Mucosa of rectum (tissue), 2 donors: Measurements from ENCODE around the gene GTF3C6.
A peak's percentile ranks its signal among the peaks of the same experiment; 100 is the strongest.

Experiments used
- H3K27ac ChIP-seq, 2 donors: one replicate each; pipeline ENCODE4 v1.7.0; 2013; ENCODE audit warnings: inconsistent platforms in 2 of 2, low read depth in 2 of 2, low read length in 2 of 2
- H3K27me3 ChIP-seq, 2 donors: one replicate each; pipeline ENCODE4 v1.7.0; 2013; ENCODE audit warnings: low read length in 2 of 2; ENCODE audit not compliant: control insufficient read depth in 2 of 2, insufficient read depth in 2 of 2
- H3K36me3 ChIP-seq, 2 donors: one replicate each; pipeline ENCODE4 v1.7.0; 2013; ENCODE audit warnings: low read length in 2 of 2; ENCODE audit not compliant: control insufficient read depth in 2 of 2, insufficient read depth in 2 of 2
- H3K4me1 ChIP-seq, 2 donors: one replicate each; pipeline ENCODE4 v1.7.0; 2013; ENCODE audit warnings: low read length in 2 of 2, mild to moderate bottlenecking in 1 of 2; ENCODE audit not compliant: control insufficient read depth in 2 of 2, insufficient read depth in 2 of 2
- H3K4me3 ChIP-seq, 2 donors: one replicate each; pipeline ENCODE4 v1.7.0; 2013; ENCODE audit warnings: low read length in 2 of 2
- H3K9ac ChIP-seq, 2 donors: one replicate each; pipeline ENCODE4 v1.7.0; 2013; ENCODE audit warnings: low read length in 2 of 2, low read depth in 1 of 2, mild to moderate bottlenecking in 1 of 2
- H3K9me3 ChIP-seq, 2 donors: one replicate each; pipeline ENCODE4 v1.7.0; 2013; ENCODE audit warnings: low read length in 2 of 2; ENCODE audit not compliant: control insufficient read depth in 2 of 2
- donor health status: healthy.
- donor health status: Normal muscosa, but diverticular disease.

The GTF3C6 gene

GRCh38 chr6:110976575-110976974 lies 18.1 kb downstream of the GTF3C6 start:
- no peak overlapping the region for H3K4me3 ChIP-seq
- H3K27me3 ChIP-seq: no peaks in the 10 kb centered on the region
- no peaks in the 10 kb centered on the region for H3K9me3 ChIP-seq
- no peak overlapping the region for H3K9ac ChIP-seq
- H3K4me1 ChIP-seq: no peaks in the 10 kb centered on the region
- no peak overlapping the region for H3K27ac ChIP-seq
- H3K36me3 ChIP-seq: no peaks in the 10 kb centered on the region

- no peaks in the 10 kb centered on the region for H3K9me3 ChIP-seq
- no peak overlapping the region for H3K9ac ChIP-seq
- H3K4me1 ChIP-seq: peaks cover 7 to 10% of the 10 kb centered on the region in 2 donors
- no peak overlapping the region for H3K27ac ChIP-seq
- no peaks in the 10 kb centered on the region for H3K36me3 ChIP-seq
- H3K4me3 ChIP-seq: no peak overlapping the region
- H3K27me3 ChIP-seq: no peaks in the 10 kb centered on the region
These were observed 21.1 kb downstream of the GTF3C6 start for GRCh38 chr6:110979565-110980101.

DNA sequence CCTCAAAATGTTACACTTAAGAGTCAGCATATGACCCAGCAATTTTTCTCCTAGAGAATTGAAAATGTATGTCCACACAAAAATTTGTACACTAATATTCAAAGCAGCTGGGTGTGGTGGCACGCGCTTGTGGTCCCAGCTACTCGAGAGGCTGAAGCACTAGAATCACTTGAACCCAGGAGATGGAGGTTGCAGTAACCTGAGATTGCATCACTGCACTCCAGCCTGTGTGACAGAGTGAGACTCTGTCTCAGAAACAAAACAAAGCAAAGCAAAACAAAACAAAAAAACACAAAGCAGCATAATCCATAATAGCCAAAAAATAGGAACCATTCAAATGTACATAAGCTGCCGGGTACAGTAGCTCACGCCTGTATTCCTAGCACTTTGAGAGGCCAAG lies 21.7 kb downstream of the GTF3C6 start:
- Histone ChIP-seq H3K9ac (no peak overlapping the region), H3K27ac (no peak overlapping the region), H3K27me3 (no peaks in the 10 kb centered on the region), H3K4me1 (peaks cover 7 to 10% of the 10 kb centered on the region in 2 donors), H3K4me3 (no peak overlapping the region), H3K36me3 (peaks cover 0 to 3% of the 10 kb centered on the region in 2 donors), H3K9me3 (no peaks in the 10 kb centered on the region)

DNA sequence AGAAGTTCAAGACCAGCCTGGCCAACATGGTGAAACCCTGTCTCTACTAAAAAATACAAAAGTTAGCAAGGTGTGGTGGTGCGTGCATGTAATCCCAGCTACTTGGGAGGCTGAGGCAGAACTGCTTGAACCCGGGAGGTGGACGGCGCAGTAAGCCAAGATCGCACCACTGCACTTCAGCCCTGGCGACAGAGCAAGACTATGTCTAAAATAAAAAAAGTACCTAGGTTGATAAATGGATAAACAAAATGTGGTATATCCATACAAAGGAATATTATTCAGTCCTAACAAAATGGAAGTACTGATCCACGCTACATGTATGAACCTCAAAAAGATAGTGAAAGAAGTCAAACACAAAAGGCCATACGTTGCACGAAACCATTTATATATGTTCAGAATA lies 22.1 kb downstream of the GTF3C6 start:
- Histone ChIP-seq H3K9me3 (no peaks in the 10 kb centered on the region), H3K4me3 (peak overlapping the region in 1 of 2 donors; percentile 93), H3K4me1 (peaks cover 7 to 10% of the 10 kb centered on the region in 2 donors), H3K9ac (no peak overlapping the region), H3K27ac (no peak overlapping the region), H3K27me3 (no peaks in the 10 kb centered on the region), H3K36me3 (peaks cover 0 to 6% of the 10 kb centered on the region in 2 donors)

DNA sequence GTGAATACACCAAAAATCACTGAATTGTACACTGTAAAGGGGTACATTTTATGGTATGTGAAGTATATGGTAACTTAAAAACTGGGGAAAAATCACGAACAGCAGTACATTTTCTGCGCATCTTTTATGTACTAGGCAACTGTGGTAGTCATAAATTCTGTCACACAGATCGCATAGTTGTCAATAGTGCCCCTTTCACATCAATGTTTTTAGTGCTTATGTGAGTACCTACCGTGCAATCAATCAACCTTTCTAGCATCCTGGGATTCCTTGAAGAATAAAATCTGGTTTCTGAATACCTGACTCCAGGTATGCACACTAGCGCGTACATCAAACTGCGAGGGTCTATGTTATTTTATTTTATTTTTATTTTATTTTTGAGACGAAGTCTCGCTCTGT lies 22.7 kb downstream of the GTF3C6 start:
- Histone ChIP-seq H3K27ac (peak overlapping the region in 1 of 2 donors; percentile 89), H3K4me1 (peaks cover 7 to 10% of the 10 kb centered on the region in 2 donors), H3K36me3 (peaks cover 4 to 11% of the 10 kb centered on the region in 2 donors), H3K27me3 (no peaks in the 10 kb centered on the region), H3K4me3 (peak overlapping the region; percentile 82 to 93), H3K9ac (peak overlapping the region in 1 of 2 donors; percentile 78), H3K9me3 (no peaks in the 10 kb centered on the region)

DNA sequence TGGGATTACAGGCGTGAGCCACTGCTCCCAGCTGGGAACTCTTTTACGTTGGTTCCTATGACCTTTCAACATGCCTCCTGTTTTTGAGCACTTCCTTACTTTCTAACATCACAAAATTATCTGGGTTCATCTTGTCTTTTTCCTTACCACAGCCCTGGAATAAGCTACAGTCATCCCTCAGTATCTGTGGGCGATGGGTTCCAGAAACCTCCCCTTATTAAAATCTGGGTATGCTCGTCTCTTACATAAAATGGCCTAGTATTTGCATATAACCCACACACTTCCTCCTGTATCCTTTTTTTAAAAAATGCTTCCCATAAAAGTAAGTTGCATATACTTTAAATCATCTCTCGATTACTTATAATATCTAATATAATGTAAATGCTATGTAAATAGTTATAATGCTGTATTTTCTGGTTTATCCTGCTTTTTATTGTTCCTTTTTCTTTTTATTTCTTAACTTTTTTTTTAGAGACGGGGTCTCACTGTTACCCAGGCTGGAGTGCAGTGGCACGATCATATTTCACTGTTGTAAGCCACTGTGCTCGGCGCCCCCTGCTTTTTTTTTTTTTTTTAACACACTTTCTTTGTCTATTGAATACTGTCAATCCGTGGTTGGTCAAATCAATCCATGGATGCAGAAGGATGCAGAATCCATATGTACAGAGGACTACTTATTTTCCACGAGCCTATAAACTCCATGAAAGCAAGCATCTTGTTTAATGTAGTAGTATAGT lies 32.5 kb downstream of the GTF3C6 start:
- Histone ChIP-seq H3K4me3 (no peak overlapping the region), H3K9me3 (no peaks in the 10 kb centered on the region), H3K36me3 (peaks cover 9 to 30% of the 10 kb centered on the region in 2 donors), H3K9ac (no peak overlapping the region), H3K4me1 (no peaks in the 10 kb centered on the region), H3K27ac (no peak overlapping the region), H3K27me3 (no peaks in the 10 kb centered on the region)

DNA sequence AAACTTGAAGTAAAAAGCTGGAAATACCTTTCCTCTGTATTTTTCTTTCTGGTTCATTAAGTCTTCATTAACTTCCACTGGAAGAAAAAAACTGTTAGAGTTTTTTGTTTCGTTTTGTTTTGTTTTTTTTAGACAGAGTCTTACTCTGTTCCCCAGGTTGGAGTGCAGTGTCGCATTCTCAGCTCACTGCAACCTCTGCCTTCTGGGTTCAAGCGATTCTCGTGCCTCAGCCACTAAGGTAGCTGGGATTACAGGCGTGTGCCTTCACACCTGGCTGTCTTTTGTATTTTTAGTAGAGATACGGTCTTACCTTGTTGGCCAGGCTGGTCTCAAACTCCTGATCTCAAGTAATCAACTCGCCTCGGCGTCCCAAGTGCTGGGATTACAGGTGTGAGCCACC lies 38.2 kb downstream of the GTF3C6 start:
- H3K36me3 ChIP-seq: peaks cover 21 to 52% of the 10 kb centered on the region in 2 donors
- no peaks in the 10 kb centered on the region for H3K4me1 ChIP-seq
- H3K27me3 ChIP-seq: no peaks in the 10 kb centered on the region
- H3K27ac ChIP-seq: no peak overlapping the region
- no peaks in the 10 kb centered on the region for H3K9me3 ChIP-seq
- no peak overlapping the region for H3K9ac ChIP-seq
- no peak overlapping the region for H3K4me3 ChIP-seq

- no peaks in the 10 kb centered on the region for H3K4me1 ChIP-seq
- H3K9me3 ChIP-seq: no peaks in the 10 kb centered on the region
- peaks cover 23 to 55% of the 10 kb centered on the region in 2 donors for H3K36me3 ChIP-seq
- H3K27me3 ChIP-seq: no peaks in the 10 kb centered on the region
- H3K4me3 ChIP-seq: no peak overlapping the region
- no peak overlapping the region for H3K27ac ChIP-seq
- H3K9ac ChIP-seq: no peak overlapping the region
These were observed 41.2 kb downstream of the GTF3C6 start for GRCh38 chr6:110999634-111000270.

DNA sequence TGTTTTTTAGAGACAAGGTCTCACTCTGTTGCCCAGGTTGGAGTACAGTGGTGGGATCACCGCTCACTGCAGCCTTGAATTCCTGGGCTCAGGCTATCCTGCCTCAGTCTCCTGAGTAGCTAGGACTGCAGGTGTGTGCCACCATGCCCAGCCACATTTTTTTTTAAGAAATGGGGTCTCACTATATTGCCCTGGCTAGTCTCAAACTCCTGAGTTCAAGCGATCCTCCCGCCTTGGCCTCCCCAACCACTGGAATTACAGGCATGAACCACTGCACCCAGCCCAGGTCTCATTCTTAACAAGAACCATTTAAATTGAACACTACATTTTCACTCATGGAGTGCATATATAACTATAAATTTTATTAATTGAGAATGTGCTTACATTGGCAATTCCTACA lies 43.8 kb downstream of the GTF3C6 start:
- Histone ChIP-seq H3K36me3 (peaks cover 22 to 40% of the 10 kb centered on the region in 2 donors), H3K4me1 (no peaks in the 10 kb centered on the region)

DNA sequence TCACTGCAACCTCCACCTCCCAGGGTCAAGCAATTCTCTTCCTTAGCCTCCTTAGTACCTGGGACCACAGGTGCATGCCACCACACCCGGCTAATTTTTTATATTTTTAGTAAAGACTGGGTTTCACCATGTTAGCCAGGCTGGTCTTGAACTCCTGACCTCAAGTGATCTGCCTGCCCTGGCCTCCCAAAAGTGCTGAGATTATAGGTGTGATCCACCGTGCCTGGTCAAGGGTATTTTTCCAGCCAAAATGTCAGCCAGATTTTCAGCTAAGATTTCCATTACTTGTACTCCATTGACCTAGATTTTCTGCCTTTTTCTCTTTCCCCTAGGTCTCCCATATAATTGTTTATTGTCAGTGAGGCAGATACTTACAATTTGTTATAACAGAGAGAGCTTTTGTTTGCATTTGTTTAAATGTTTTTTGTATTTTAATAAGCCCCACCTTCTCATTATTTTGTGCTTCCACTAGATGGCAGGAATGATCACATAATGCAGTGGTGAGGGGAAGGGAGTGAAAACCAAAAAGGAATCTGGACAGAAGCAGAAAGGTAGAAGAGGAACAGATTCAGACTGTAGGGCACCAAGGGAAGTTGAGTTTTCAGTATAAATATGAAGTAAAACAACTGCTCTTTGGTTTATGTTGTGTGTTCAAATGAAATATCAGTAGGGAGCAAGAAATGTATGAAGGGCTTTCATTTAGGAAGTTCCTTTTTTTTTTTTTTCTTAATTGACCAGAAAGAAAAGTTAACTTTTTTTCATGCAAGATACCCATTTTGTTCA lies 53.0 kb downstream of the GTF3C6 start:
- H3K36me3 ChIP-seq: peaks cover 15 to 23% of the 10 kb centered on the region in 2 donors
- H3K27ac ChIP-seq: no peak overlapping the region
- no peak overlapping the region for H3K4me3 ChIP-seq

More for the DNA sequence above, 43.8 kb downstream of the GTF3C6 start:
- Histone ChIP-seq H3K9ac (no peak overlapping the region), H3K27ac (no peak overlapping the region), H3K9me3 (no peaks in the 10 kb centered on the region), H3K27me3 (no peaks in the 10 kb centered on the region), H3K4me3 (no peak overlapping the region)

More for the DNA sequence above, 53.0 kb downstream of the GTF3C6 start:
- no peak overlapping the region for H3K9ac ChIP-seq
- H3K4me1 ChIP-seq: no peaks in the 10 kb centered on the region
- no peaks in the 10 kb centered on the region for H3K9me3 ChIP-seq
- no peaks in the 10 kb centered on the region for H3K27me3 ChIP-seq
